DMS114 treated with DMSO at 0.1 percent for 48 hours (cell line): Measurements from ENCODE around the gene HDHD5.
"Not testable (repeated sequence)": the region's sequence is repeated elsewhere in the genome, so short reads cannot be mapped to it uniquely, and the experiment has no call there.

Experiments
- DNase-seq: peaks from one replicate; lab custom pipeline; 2025; ENCODE audit not compliant: unreplicated experiment; lab: John Stamatoyannopoulos, UW

Gene HDHD5

DNA sequence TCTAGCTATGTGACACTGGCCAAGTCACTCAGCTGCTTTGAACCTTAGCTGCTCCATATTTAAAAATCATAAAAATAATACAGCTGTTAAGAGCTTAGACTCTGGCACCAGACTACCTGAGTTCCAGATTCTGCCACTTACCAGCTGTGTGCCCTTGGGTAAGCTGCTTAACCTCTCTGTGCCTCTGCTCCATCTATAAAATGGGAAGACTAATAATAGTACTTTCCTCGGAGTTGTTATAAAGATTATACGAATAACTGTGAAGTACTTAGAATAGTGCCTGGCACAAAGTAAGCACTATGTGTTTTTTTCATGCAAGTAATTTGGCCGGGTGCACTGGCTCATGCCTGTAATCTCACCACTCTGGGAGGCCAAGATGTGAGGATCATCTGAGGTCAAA lies 1.4 kb downstream of the HDHD5 start:
- DNase-seq = no peak

- DNase-seq = no peak
Observed at GRCh38 chr22:17155941-17156340, 3.1 kb downstream of the HDHD5 start.

GRCh38 chr22:17152971-17153370 lies 6.1 kb downstream of the HDHD5 start:
- no peak for DNase-seq

DNA sequence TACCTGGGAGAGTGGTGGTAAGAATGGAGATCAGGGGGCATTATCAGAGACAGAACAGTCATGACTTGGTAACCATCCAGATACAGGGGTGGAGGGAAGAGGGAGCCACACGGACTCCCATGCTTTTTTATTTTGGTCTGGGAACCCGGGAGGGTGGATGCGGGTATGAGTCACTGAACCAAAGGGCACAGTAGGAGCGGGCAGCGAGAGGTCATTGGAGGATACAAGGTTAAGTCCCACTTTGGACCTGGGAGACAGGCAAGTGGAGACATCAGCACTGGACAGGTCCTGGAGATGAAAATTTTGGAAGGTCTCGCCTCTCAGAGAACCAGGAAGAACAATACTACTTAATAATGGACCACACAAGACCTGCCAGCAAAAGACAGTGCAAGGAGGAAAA lies 6.7 kb downstream of the HDHD5 start:
- no peak for DNase-seq

DNA sequence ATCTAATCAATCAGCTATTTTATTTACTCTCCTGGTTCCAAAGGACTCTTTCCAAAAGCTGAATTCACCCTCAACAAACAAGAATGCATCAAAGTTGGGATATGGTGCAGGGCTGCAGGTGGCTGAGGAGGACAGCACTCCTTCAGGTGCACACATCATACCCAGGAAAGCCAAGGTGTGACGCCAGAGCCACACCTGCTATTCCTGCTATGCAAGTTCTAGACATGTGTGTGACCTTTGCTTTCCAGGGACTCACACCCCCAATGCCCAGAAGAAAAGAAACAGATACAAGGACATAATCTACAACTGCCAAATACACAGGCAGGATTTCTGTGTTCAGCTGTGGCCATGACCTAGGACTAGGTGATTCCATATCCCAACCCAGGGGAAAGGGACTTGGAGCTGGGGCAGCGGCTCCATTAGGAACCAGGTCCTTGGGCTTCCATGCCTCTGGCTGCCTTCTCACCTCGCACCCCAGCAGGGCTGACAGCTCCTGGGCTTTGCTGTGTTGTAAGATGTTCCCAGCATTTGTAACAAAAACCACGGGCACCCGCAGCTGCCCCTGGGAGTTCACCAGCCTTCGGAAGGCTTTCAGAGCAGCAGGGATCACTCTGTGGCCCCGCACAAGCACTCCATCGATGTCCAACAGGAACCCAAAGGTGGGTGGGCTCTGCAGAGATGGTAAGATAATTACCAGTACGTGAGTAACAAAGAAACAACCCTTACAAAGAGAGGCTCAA lies 9.8 kb downstream of the HDHD5 start:
- no peak for DNase-seq

DNA sequence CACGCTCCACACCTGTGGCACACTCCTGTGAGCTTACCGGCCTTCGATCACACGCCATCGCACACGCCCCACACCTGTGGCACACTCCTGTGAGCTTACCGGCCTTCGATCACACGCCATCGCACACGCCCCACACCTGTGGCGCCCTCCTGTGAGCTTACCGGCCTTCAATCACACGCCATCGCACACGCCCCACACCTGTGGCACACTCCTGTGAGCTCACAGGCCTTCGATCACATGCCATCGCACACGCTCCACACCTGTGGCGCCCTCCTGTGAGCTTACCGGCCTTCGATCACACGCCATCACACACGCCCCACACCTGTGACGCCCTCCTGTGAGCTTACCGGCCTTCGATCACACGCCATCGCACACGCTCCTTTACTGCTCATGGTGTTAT lies 11.6 kb downstream of the HDHD5 start:
- not testable (repeated sequence) for DNase-seq

DNA sequence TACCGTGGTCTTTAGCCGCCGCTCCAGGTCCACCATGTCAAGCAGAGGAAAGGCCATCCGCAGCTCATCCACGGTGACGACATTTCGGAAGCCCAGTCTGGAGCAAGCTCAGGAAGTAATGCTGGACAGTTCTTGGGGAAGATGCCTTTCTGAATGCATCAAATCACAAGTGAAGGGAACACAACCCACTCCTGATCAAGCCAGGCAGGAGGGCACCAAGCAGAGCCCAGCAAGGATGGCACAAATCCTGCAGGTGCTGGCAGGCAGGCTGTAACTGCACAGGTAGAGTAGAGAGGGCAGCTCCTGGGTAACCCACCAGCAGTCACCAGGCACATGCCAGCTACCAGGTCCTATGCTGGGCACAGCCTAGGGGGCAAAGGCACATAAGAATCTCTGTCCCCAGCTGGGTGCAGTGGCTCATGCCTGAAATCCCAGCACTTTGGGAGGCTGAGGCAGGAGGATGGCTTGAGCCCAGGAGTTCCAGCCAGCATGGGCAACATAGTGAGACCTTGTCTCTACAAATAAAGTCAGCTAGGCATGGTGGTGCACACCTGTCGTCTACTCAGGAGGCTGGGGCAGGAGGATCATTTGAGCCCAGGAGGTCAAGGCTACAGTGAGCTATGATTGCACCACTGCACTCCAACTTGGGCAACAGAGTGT lies 13.9 kb downstream of the HDHD5 start:
- DNase-seq = no peak

DNA sequence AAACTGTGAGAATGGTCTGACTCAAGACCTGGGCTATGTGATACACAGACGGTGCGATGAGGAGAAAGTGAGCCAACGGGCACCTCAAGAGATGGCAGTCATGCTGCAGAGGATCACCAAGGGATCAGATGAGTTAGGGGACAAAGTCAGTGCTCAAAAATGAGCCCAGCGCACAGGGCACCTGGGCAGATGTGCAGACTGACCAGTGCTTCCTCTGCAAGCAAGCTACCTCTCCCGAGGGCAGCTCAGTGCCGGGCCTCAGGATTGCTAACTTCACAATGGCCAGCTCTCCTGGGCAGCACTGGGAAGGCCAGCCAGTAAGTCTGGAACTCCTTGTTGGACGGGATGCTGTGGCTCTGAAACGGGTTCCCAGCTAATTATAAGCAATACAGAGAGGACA lies 15.3 kb downstream of the HDHD5 start:
- DNase-seq = no peak

GRCh38 chr22:17143101-17143500 lies 16.0 kb downstream of the HDHD5 start:
- no peak for DNase-seq

- DNase-seq = no peak
Observed at GRCh38 chr22:17140826-17141766, 18.0 kb downstream of the HDHD5 start.

GRCh38 chr22:17140022-17140421 lies 19.1 kb downstream of the HDHD5 start:
- no peak for DNase-seq

DNA sequence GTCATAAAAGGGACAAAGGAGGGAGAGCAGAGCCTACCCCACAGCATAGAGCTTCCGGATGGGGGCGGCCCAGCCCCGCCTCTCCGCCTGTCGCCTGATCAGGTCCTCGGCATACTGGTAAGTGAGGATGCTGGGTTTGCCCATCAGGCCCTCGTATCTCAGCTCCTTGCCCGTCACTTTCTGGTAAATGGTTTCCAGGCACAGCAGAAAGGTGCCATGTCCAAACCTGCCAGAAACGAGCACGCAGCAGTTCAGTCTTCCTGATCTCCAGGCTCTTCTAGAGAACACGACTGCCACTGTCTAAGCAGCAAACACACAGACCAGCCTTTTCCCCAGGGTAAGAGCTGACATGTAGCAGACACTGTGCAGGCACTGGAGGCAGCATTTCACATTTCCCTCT lies 20.6 kb downstream of the HDHD5 start:
- DNase-seq = no peak

DNA sequence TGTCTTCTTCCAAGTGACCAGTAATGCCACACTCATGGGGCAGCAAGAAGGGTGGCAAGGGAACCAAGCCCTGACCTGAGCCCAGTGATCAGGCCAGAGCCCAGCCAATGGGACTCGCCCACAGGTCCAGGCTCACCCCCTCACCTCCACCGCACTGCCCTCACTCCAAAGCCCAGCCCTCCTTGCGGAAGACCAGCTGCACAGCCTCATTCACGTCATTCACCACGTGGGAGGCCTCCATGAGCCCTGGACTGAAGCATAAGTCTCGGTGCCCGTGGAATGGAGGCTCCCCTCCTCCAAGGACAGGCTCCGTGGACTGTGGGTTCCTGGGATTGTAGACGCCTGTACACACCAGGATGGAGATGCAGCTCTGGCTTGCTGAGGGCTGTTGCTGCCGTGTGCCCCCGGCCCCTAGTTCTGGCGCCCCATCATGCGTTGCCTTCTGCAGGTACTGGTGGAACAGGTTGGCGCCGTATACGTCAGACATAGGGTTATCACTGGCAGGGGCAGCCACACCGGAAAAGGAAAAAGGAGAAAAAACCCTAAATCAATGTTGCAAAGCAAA lies 21.1 kb downstream of the HDHD5 start:
- DNase-seq = no peak

DNA sequence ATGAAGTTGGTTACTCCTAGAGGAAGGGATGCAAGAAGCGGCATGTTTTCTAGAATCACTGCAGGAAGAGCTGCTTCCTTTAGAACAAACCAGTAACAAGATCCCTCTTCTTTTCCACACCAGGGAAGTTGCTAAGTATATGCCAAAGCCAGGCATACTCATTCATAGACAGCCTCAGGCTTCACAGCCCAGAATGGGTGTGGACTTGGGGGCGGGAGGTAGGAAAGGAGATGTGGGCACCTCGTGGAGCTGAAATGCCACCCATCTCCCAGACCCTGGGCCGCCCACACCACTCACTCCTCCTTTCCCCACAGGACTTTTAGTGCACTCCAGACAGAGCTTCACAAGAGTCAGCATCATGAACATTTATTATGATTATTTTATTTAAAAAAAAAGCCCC lies 21.9 kb downstream of the HDHD5 start:
- DNase-seq = no peak

DNA sequence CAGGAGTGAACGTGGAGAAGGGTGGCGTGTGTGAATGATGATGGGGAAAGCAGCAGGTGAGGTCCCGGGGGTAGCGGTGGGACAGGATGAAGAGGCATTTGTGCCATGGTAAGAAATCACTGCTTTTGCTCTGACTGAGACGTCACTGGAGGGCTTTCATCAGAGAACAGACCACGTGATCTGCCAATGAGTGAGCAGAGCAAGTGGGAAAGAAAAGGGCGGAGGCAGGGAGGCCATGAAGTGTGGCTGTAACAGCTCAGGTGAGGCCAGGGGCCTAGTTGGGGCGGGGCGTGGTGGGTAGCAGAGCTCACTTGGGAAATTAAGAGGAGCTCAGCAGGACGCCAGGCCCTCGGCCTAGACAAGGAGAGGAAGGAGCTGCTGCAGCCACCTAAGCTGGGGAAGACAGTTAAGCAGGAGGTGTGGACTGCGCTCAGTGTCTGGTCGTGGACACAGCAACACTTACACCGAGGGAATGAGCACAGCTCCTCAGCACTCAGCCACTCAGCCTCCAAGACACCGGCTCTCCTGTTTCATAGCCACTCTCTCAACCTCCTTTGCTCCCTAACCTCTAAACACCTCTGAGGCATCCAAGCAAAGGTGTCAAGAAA lies 23.8 kb downstream of the HDHD5 start:
- DNase-seq = no peak

- no peak for DNase-seq
Observed at GRCh38 chr22:17133137-17133536, 25.9 kb downstream of the HDHD5 start.

GRCh38 chr22:17132112-17132511 lies 27.0 kb downstream of the HDHD5 start:
- DNase-seq = no peak

DNA sequence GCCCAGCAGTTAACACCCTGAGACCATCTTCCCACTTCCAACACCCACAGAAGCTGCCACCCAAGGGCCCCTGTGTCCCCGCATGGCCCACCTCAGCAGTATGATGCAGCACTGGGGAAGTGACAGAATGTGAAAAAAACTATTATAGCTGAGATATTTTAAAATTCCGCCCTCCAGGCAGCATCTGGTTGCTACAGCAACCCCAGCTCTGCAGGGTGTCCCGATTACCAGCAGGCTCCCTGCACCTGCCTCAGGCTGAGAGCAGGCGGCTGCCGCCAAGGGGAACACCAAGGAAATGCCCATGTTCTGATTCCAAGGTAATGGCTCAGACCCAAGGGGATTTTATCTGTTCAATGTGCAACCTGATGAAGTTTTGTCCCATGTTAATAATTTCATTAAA lies 27.4 kb downstream of the HDHD5 start:
- DNase-seq = no peak

GRCh38 chr22:17130199-17130598 lies 28.9 kb downstream of the HDHD5 start:
- no peak for DNase-seq

- DNase-seq = peak; percentile 71
Observed at GRCh38 chr22:17121233-17122195, 37.6 kb downstream of the HDHD5 start, which contains the start of gene TMEM121B. TSS of gene TMEM121B (minus strand) at chr22:17121360. CDS start at chr22:17121127, 233 bp downstream.
